K562 (cell line): Measurements from ENCODE around the gene RPL10A. TPM values are rescaled to one million over a fixed set of nuclear protein-coding genes. Genes with fewer than 3 reads are reported as not detected.

Experiments
- E2F6 ChIP-seq, 2 experiments: IDR thresholded peaks; 2 replicates each; pipeline ENCODE4 v1.6.1; 2011; ENCODE audit warnings: borderline replicate concordance in 1 of 2, control low read depth in 1 of 2, low read depth in 1 of 2, low read length in 1 of 2, mild to moderate bottlenecking in 1 of 2, mixed read lengths in 1 of 2, moderate library complexity in 1 of 2; ENCODE audit not compliant: insufficient read depth in 1 of 2, insufficient read length in 1 of 2, poor library complexity in 1 of 2, severe bottlenecking in 1 of 2; ENCODE audit errors: extremely low read depth in 1 of 2
- ELF2 ChIP-seq: fragments of 250-450 bp; sonication (Bioruptor Pico); IDR thresholded peaks from 2 replicates; pipeline ENCODE4 v1.5.0; 2021; ENCODE audit warnings: mild to moderate bottlenecking
- MCM7 ChIP-seq, 2 experiments: fragments of 450-650 bp; IDR thresholded peaks; 2 replicates each; pipeline ENCODE4 v1.6.1; 2016 to 2018
- NCOA6 ChIP-seq: fragments of 450-650 bp; IDR thresholded peaks from 2 replicates; pipeline ENCODE4 v1.6.1; 2017; ENCODE audit warnings: mild to moderate bottlenecking
- SMAD3 ChIP-seq: fragments of 450-650 bp; formaldehyde crosslinking; conservative IDR thresholded peaks from 2 replicates; pipeline ENCODE4 v1.4.0; 2020; ENCODE audit warnings: mild to moderate bottlenecking
- ZNF12 ChIP-seq: sonication (generic); formaldehyde crosslinking; IDR thresholded peaks from 2 replicates; pipeline ENCODE4 v1.4.0; 2020; ENCODE audit warnings: mild to moderate bottlenecking, missing genetic modification reagents
- ZNF140 ChIP-seq: fragments of 250-450 bp; sonication (Bioruptor Pico); IDR thresholded peaks from 2 replicates; pipeline ENCODE4 v1.8.0; 2021; ENCODE audit warnings: moderate library complexity, mild to moderate bottlenecking, inconsistent platforms
- ZNF277 ChIP-seq: fragments of 250-450 bp; sonication (Bioruptor Pico); IDR thresholded peaks from 2 replicates; pipeline ENCODE4 v1.8.0; 2022; ENCODE audit warnings: inconsistent platforms, mild to moderate bottlenecking, moderate library complexity, borderline replicate concordance
- polyA plus RNA-seq, 8 experiments: library from polyadenylated mRNA; depleted of rRNA in 4 of 8; stranded (reverse) in 5 of 8; unstranded in 3 of 8; fragments of >200 nt; fragmentation: Nextera tagmentation in 2 of 8; fragmentation: Illumina TruSeq in 1 of 8; extraction: Ambion mirVana in 2 of 8; extraction: Trizol in 1 of 8; gene quantifications; 2 replicates each; pipeline versions ENCODE4 v1.2.1 to v1.2.3, GENCODE V29; 2011 to 2014; ENCODE audit warnings: inconsistent platforms in 1 of 8, missing spikeins in 1 of 8
- total RNA-seq, 7 experiments: library from RNA; depleted of rRNA in 6 of 7; stranded (reverse); fragments of >200 nt in 6 of 7; fragmentation: Illumina TruSeq in 2 of 7; extraction: Trizol in 2 of 7; gene quantifications; 2 replicates each; pipeline versions ENCODE4 v1.2.1 to v1.2.3, GENCODE V29; 2011 to 2021; ENCODE audit warnings: low replicate concordance in 1 of 7
- TF ChIP-seq, protein P1 (sequence below): fragments of 250-450 bp; sonication (Bioruptor Pico); IDR thresholded peaks from 2 replicates; pipeline ENCODE4 v1.5.0; 2021
- TF ChIP-seq, protein P2 (sequence below): IDR thresholded peaks from 2 replicates; pipeline ENCODE4 v1.6.1; 2016; ENCODE audit warnings: missing genetic modification characterization, missing compliant biosample characterization
- TF ChIP-seq, protein P3 (sequence below): sonication (generic); formaldehyde crosslinking; IDR thresholded peaks from 2 replicates; pipeline ENCODE4 v1.8.0; 2022; ENCODE audit warnings: mild to moderate bottlenecking, missing genetic modification reagents

RPL10A gene
- total and polyA plus RNA-seq, 9 of the 15 experiments (the other 6 are each of a cell fraction or from before 2014, with no cell fraction given): 1,589 to 3,237 (median 2,116) TPM

DNA sequence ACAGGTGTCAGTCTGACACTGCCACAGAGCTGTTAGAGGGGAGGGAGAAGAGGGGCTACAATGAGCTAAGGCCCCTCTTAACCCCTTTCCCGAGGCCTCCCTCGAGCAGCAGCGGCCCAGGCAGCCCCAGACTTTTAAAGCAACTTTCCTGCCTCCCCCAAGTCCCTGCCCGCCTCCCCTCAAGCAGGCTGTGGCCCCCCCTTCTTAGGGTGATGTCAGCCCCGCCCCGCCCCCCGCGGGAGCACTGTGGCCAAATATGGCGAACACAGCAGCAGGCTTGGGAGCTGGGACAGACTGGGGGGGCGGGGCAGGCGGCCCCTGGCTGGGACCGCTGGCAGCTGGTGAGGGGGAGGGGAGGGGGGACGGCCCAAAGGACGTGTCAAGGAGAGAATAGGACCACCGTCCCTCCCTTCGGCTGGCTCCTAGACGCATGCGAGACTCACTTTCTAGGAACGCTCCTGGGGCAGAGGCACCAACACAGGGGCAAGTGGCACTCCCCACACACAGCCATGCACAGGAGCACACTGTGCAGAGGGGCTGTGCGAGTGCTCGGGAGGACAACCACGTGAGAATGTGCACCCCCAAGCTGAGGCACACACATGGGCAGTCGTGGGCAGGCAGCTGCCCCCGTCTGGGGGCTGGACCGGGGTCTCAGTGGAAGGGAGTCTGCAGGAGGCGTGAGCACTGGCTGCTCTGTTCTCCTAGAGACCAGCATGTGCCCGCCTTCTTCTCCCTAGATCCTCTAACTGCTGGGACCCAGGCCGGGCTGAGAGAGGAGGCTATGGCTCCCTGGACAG is 22.0 kb downstream of the RPL10A start (continued):
- TF ChIP-seq ZNF277 (CRISPR knock-in tag) (no peak), ZNF12 (CRISPR knock-in tag) (no peak), MCM7 (IDR thresholded peaks at IDR 0.05) (no peak), NCOA6 (no peak), ZNF140 (no peak), E2F6 (IDR thresholded peaks at IDR 0.05; ENCODE audit: borderline replicate concordance in 1 of 2, extremely low read depth in 1 of 2, insufficient read depth in 1 of 2, insufficient read length in 1 of 2, low read depth in 1 of 2, low read length in 1 of 2, poor library complexity in 1 of 2, severe bottlenecking in 1 of 2) (no peak), ELF2 (CRISPR knock-in tag) (no peak), SMAD3 (no peak)
- TF ChIP-seq, protein P1, sequence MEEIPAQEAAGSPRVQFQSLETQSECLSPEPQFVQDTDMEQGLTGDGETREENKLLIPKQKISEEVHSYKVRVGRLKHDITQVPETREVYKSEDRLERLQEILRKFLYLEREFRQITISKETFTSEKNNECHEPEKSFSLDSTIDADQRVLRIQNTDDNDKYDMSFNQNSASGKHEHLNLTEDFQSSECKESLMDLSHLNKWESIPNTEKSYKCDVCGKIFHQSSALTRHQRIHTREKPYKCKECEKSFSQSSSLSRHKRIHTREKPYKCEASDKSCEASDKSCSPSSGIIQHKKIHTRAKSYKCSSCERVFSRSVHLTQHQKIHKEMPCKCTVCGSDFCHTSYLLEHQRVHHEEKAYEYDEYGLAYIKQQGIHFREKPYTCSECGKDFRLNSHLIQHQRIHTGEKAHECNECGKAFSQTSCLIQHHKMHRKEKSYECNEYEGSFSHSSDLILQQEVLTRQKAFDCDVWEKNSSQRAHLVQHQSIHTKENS (CRISPR knock-in tag): no peak
- TF ChIP-seq, protein P2, sequence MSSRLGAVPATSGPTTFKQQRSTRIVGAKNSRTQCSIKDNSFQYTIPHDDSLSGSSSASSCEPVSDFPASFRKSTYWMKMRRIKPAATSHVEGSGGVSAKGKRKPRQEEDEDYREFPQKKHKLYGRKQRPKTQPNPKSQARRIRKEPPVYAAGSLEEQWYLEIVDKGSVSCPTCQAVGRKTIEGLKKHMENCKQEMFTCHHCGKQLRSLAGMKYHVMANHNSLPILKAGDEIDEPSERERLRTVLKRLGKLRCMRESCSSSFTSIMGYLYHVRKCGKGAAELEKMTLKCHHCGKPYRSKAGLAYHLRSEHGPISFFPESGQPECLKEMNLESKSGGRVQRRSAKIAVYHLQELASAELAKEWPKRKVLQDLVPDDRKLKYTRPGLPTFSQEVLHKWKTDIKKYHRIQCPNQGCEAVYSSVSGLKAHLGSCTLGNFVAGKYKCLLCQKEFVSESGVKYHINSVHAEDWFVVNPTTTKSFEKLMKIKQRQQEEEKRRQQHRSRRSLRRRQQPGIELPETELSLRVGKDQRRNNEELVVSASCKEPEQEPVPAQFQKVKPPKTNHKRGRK: no peak
- TF ChIP-seq, protein P3, sequence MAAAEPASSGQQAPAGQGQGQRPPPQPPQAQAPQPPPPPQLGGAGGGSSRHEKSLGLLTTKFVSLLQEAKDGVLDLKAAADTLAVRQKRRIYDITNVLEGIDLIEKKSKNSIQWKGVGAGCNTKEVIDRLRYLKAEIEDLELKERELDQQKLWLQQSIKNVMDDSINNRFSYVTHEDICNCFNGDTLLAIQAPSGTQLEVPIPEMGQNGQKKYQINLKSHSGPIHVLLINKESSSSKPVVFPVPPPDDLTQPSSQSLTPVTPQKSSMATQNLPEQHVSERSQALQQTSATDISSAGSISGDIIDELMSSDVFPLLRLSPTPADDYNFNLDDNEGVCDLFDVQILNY (CRISPR knock-in tag): no peak
